SU-DHL-6 (cell line): ENCODE data around the gene OBSL1.

Experiments
- H2AFZ ChIP-seq: fragments of 200-600 bp; sonication (generic); 2 replicates; pipeline ENCODE4 v1.6.1; 2014; ENCODE audit warnings: low read depth, mild to moderate bottlenecking, moderate library complexity, mixed read lengths, antibody characterized with exemption, low read length; ENCODE audit not compliant: severe bottlenecking
- H3F3A ChIP-seq: fragments of 200-600 bp; shearing (Covaris generic); 2 replicates; pipeline ENCODE4 v1.6.0; 2016; ENCODE audit warnings: antibody characterized with exemption, mild to moderate bottlenecking; ENCODE audit not compliant: insufficient read depth
- H3K27ac ChIP-seq: fragments of 200-600 bp; sonication (generic); 2 replicates; pipeline ENCODE4 v1.5.1; 2016; ENCODE audit warnings: low read depth, mild to moderate bottlenecking, low read length, moderate library complexity, mixed read lengths
- H3K27me3 ChIP-seq: fragments of 200-600 bp; sonication (generic), shearing (Covaris generic); 2 replicates; pipeline ENCODE4 v1.6.0; 2014; ENCODE audit warnings: mild to moderate bottlenecking, low read length
- H3K36me3 ChIP-seq: fragments of 200-600 bp; sonication (generic); 2 replicates; pipeline ENCODE4 v1.6.1; 2014; ENCODE audit warnings: mild to moderate bottlenecking, low read length, mixed read lengths
- H3K4me2 ChIP-seq: fragments of 300-600, 200-600 bp; shearing (Covaris generic), sonication (generic); 2 replicates; pipeline ENCODE4 v1.6.0; 2014; ENCODE audit warnings: low read length, low read depth, mild to moderate bottlenecking; ENCODE audit not compliant: poor library complexity, severe bottlenecking
- H3K4me3 ChIP-seq: fragments of 200-600 bp; sonication (generic); 2 replicates; pipeline ENCODE4 v1.5.1; 2014; ENCODE audit warnings: antibody characterized with exemption, low read length, mild to moderate bottlenecking, mixed read lengths; ENCODE audit not compliant: insufficient read depth, poor library complexity, severe bottlenecking
- H3K79me2 ChIP-seq: fragments of 200-600 bp; sonication (generic); 2 replicates; pipeline ENCODE4 v1.6.1; 2014; ENCODE audit warnings: mild to moderate bottlenecking, low read length, moderate library complexity; ENCODE audit not compliant: insufficient read depth
- H3K9ac ChIP-seq: fragments of 200-600 bp; sonication (generic); 2 replicates; pipeline ENCODE4 v1.7.0; 2014; ENCODE audit warnings: mild to moderate bottlenecking, low read length
- H3K9me2 ChIP-seq: fragments of 200-600 bp; sonication (generic); replicated peaks from 2 replicates; pipeline ENCODE4 v1.6.1; 2014; ENCODE audit warnings: low read length; ENCODE audit not compliant: insufficient read depth
- H3K9me3 ChIP-seq: fragments of 200-600 bp; sonication (generic); 2 replicates; pipeline ENCODE4 v1.6.1; 2014; ENCODE audit warnings: low read length, mixed read lengths; ENCODE audit not compliant: insufficient read depth
- H4K20me1 ChIP-seq: fragments of 200-600 bp; sonication (generic); 2 replicates; pipeline ENCODE4 v1.6.1; 2014; ENCODE audit warnings: low read depth, mild to moderate bottlenecking, antibody characterized with exemption, low read length, moderate library complexity, mixed read lengths
- EZH2phosphoT487 ChIP-seq: fragments of 200-600 bp; sonication (generic), shearing (Covaris generic); conservative IDR thresholded peaks from 2 replicates; pipeline ENCODE4 v1.6.1; 2018; ENCODE audit warnings: mild to moderate bottlenecking, antibody characterized with exemption, low read length, moderate library complexity, mixed read lengths
- TF ChIP-seq, protein P1 (sequence below): fragments of 200-600 bp; sonication (generic); IDR thresholded peaks from one replicate; pipeline ENCODE4 v1.5.1; 2017; ENCODE audit warnings: antibody characterized with exemption, mild to moderate bottlenecking, low read length, moderate library complexity; ENCODE audit not compliant: insufficient read depth, poor library complexity, severe bottlenecking

Gene OBSL1

DNA sequence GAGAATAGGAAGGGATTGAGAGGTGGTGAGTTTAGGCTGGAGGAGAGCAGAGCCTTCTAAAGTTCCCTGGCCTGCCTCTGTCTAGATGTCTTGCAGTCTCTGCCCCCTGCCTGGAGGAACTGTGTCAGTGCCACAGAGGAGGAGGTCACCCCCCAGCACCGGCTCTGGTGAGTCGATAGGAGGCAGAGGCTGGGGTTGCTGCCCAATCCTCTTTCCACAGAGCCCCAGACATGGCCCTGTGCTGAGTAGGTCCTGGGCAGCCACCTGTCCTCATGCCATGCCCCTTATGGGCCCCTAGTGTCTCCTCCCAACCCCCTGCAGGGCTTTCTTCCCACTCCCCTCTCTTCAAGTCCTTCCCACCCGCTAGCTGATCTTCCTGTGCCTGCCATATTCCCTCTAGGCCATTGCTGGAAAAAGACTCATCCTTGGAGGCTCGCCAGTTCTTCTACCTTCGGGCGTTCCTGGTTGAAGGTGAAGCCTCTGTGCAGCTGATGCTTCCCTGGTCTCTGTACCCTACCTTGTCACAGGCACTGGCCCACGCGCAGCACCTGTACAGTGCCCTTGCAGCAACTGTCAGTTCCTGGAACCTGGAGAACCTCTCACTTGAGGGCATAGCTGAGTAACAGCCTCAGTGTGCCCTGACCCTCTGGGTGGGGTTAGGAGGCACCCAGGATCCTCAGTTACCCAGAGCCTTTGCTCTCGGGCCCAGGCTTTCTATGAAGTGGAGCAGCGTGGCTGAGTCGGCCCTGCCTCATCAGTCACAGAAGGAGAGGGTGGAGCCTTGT is 42.9 kb upstream of the OBSL1 start:
- no peak overlapping the region for H3K9ac ChIP-seq
- no peaks in the 10 kb centered on the region for H3K79me2 ChIP-seq
- no peak overlapping the region for H3K4me2 ChIP-seq
- H3K27ac ChIP-seq: no peak overlapping the region
- H3K27me3 ChIP-seq: no peaks in the 10 kb centered on the region
- no peak overlapping the region for H2AFZ ChIP-seq
- H3K36me3 ChIP-seq: no peaks in the 10 kb centered on the region
- no peak for TF ChIP-seq EZH2phosphoT487
- TF ChIP-seq, protein P1, sequence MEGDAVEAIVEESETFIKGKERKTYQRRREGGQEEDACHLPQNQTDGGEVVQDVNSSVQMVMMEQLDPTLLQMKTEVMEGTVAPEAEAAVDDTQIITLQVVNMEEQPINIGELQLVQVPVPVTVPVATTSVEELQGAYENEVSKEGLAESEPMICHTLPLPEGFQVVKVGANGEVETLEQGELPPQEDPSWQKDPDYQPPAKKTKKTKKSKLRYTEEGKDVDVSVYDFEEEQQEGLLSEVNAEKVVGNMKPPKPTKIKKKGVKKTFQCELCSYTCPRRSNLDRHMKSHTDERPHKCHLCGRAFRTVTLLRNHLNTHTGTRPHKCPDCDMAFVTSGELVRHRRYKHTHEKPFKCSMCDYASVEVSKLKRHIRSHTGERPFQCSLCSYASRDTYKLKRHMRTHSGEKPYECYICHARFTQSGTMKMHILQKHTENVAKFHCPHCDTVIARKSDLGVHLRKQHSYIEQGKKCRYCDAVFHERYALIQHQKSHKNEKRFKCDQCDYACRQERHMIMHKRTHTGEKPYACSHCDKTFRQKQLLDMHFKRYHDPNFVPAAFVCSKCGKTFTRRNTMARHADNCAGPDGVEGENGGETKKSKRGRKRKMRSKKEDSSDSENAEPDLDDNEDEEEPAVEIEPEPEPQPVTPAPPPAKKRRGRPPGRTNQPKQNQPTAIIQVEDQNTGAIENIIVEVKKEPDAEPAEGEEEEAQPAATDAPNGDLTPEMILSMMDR: no peak
- no peaks in the 10 kb centered on the region for H3K9me2 ChIP-seq
- H3K9me3 ChIP-seq: no peaks in the 10 kb centered on the region
- no peaks in the 10 kb centered on the region for H4K20me1 ChIP-seq
- H3F3A ChIP-seq: no peaks in the 10 kb centered on the region
- no peak overlapping the region for H3K4me3 ChIP-seq

DNA sequence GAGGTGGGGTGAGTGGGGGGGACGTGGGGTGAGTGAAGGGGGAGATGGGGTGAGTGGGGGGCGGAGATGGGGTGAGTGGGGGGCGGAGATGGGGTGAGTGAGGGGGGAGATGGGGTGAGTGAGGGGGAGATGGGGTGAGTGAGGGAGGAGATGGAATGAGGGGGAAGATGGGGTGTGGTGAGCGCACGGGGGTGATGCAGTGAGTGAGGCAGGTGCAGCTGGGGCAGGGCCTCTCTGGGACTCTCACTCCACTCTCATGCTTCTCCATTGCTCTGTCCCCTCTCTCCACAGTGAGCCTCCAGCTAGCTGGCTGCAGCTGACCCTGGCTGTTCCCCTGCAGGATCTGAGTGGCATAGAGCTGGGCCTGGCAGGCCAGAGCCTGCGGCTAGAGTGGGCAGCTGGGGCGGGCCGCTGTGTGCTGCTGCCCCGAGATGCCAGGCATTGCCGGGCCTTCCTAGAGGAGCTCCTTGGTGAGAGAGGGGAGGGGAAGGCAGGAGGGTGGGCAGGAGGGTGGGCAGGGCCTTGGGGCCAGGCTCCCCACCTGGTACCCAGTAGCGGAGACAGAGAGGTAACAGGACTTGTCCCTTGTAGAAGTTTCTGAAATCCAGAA is 42.2 kb upstream of the OBSL1 start:
- H3K36me3 ChIP-seq: no peaks in the 10 kb centered on the region

DNA sequence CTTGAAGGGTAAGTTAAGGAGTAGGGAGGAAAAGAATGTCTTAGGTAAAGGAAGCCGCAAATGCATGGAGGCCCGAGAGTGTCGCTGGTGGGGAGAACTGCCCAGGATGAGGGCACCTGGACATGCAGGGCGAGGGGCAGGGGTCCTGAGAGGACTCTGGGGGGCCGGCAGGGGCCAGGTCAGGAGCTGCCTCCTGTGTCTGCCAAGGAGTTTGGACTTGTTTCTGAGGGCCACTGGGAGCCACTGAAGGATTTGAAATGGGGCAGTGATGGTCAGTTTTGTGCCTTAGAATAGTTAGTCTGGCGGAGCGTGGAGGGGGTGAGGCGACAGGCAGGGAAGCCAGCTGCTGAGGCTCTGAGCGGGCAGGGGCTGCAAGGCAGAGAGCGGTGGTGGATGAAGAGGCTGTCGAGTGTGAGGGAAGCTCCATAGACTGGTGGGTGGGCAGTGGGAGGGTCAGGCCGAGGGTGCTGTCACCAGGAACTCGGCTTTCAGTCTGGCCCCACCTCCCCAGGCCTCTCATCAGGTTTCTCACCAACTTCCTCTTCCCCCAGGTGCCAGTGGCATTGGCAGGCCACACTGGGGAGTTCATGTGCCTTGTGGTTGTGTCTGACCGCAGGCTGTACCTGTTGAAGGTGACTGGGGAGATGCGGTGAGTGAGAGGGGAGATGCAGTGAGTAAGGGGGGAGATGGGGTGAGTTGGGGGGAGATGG is 41.4 kb upstream of the OBSL1 start:
- H3K79me2 ChIP-seq: no peaks in the 10 kb centered on the region
- H3K36me3 ChIP-seq: no peaks in the 10 kb centered on the region
- no peaks in the 10 kb centered on the region for H3F3A ChIP-seq
- no peaks in the 10 kb centered on the region for H4K20me1 ChIP-seq
- H3K4me3 ChIP-seq: no peak overlapping the region
- no peak overlapping the region for H2AFZ ChIP-seq
- no peak overlapping the region for H3K9ac ChIP-seq
- H3K9me2 ChIP-seq: no peaks in the 10 kb centered on the region
- H3K9me3 ChIP-seq: no peaks in the 10 kb centered on the region
- H3K27ac ChIP-seq: no peak overlapping the region
- H3K27me3 ChIP-seq: no peaks in the 10 kb centered on the region
- no peak for TF ChIP-seq EZH2phosphoT487
- TF ChIP-seq, protein P1: no peak
- H3K4me2 ChIP-seq: no peak overlapping the region

More for the DNA sequence above, 42.2 kb upstream of the OBSL1 start:
- Histone ChIP-seq H3K27ac (no peak overlapping the region), H3K9ac (no peak overlapping the region), H3K9me2 (no peaks in the 10 kb centered on the region), H4K20me1 (no peaks in the 10 kb centered on the region), H2AFZ (no peak overlapping the region), H3K4me2 (no peak overlapping the region), H3K79me2 (no peaks in the 10 kb centered on the region), H3K27me3 (no peaks in the 10 kb centered on the region), H3K9me3 (no peaks in the 10 kb centered on the region), H3K4me3 (no peak overlapping the region), H3F3A (no peaks in the 10 kb centered on the region)
- TF ChIP-seq EZH2phosphoT487: no peak
- TF ChIP-seq, protein P1: no peak
